Measurements from ENCODE around the gene STARD9. TPM values are rescaled to one million over a fixed set of nuclear protein-coding genes. Genes with fewer than 3 reads are reported as not detected.

The STARD9 gene
- total and polyA plus RNA-seq, 8 donors, result 1.4 to 45.7 (median 11.8) TPM

GRCh38 chr15:42627485-42627884 is 52.1 kb downstream of the STARD9 start:
- Histone ChIP-seq H3K27me3 (no peaks in the 10 kb centered on the region), H3K9me3 (no peaks in the 10 kb centered on the region), H3K4me1 (peaks cover 0 to 8% (median 0%) of the 10 kb centered on the region in 4 donors), H3K36me3 (no peaks in the 10 kb centered on the region), H3K4me3 (no peak overlapping the region), H3K27ac (no peak overlapping the region)
- 78 to 94% (median 84%) methylated on average over 2 of the region's 2 CpGs for WGBS, 5 donors
- TF ChIP-seq CTCF (IDR thresholded peaks at IDR 0.05) (no peak), POLR2A (IDR thresholded peaks at IDR 0.05) (no peak), POLR2AphosphoS5 (IDR thresholded peaks at IDR 0.05) (no peak), EP300 (IDR thresholded peaks at IDR 0.05) (no peak)
- intact Hi-C loops (cut with DNase I; ENCODE audit: low total_unique reads), result no loop called here
- no peak for DNase-seq

GRCh38 chr15:42628761-42629160 is 53.4 kb downstream of the STARD9 start:
- Histone ChIP-seq H3K4me3 (no peak overlapping the region), H3K36me3 (no peaks in the 10 kb centered on the region), H3K27me3 (no peaks in the 10 kb centered on the region), H3K4me1 (peaks cover 0 to 5% (median 0%) of the 10 kb centered on the region in 4 donors), H3K27ac (no peak overlapping the region), H3K9me3 (no peaks in the 10 kb centered on the region)
- 91 to 98% (median 97%) methylated on average over 4 of the region's 4 CpGs for WGBS, 5 donors
- TF ChIP-seq POLR2AphosphoS5 (IDR thresholded peaks at IDR 0.05) (no peak), CTCF (IDR thresholded peaks at IDR 0.05) (no peak), POLR2A (IDR thresholded peaks at IDR 0.05) (no peak), EP300 (IDR thresholded peaks at IDR 0.05) (no peak)
- intact Hi-C loops (cut with DNase I; ENCODE audit: low total_unique reads), result no loop called here
- DNase-seq, result no peak

GRCh38 chr15:42632105-42632675 is 56.8 kb downstream of the STARD9 start:
- H3K27ac ChIP-seq, result no peak overlapping the region
- H3K4me1 ChIP-seq, result no peaks in the 10 kb centered on the region
- no peaks in the 10 kb centered on the region for H3K27me3 ChIP-seq
- no peaks in the 10 kb centered on the region for H3K9me3 ChIP-seq
- no peak overlapping the region for H3K4me3 ChIP-seq
- DNase-seq, result no peak
- peaks cover 0 to 22% (median 16%) of the 10 kb centered on the region in 4 donors for H3K36me3 ChIP-seq
- WGBS, 5 donors, result 75 to 90% (median 82%) methylated on average over 1 of the region's 1 CpG
- no peak for TF ChIP-seq POLR2A (IDR thresholded peaks at IDR 0.05)
- no peak for TF ChIP-seq EP300 (IDR thresholded peaks at IDR 0.05)
- TF ChIP-seq CTCF (IDR thresholded peaks at IDR 0.05), result no peak
- no peak for TF ChIP-seq POLR2AphosphoS5 (IDR thresholded peaks at IDR 0.05)
- intact Hi-C loops (cut with DNase I; ENCODE audit: low total_unique reads), result no loop called here

GRCh38 chr15:42640109-42640508 is 64.7 kb downstream of the STARD9 start:
- intact Hi-C loops (cut with DNase I; ENCODE audit: low total_unique reads), result no loop called here
- DNase-seq, result no peak

More at GRCh38 chr15:42640109-42640508, 64.7 kb downstream of the STARD9 start:
- Histone ChIP-seq H3K27me3 (no peaks in the 10 kb centered on the region), H3K9me3 (no peaks in the 10 kb centered on the region), H3K27ac (no peak overlapping the region), H3K36me3 (peaks cover 11 to 76% (median 48%) of the 10 kb centered on the region in 4 donors), H3K4me3 (no peak overlapping the region), H3K4me1 (no peaks in the 10 kb centered on the region)
- WGBS, 5 donors, result 85 to 96% (median 93%) methylated on average over 4 of the region's 4 CpGs
- TF ChIP-seq POLR2A (IDR thresholded peaks at IDR 0.05) (no peak), POLR2AphosphoS5 (IDR thresholded peaks at IDR 0.05) (no peak), EP300 (IDR thresholded peaks at IDR 0.05) (no peak), CTCF (IDR thresholded peaks at IDR 0.05) (no peak)
